ENCODE results near the gene PRRT4.

DNA sequence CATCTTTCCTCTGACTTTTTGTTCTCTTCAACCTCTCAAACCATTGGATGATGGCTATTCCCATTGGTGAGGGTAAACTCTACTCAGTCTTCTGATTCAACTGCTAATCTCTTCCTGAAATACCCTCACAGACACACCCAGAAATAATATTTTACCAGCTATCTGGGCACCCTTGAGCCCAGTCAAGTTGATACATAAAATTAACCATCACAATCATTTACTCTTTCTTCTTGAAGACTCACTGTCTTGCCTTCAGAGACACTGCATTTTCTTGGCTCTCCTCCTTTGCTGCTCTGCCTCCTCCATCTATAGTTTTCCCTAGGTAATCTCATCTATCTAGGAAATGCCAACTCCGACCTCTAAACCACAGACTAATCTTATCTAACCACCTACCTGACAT, 12.6 kb upstream of the PRRT4 start:
- TF ChIP-seq, protein P1, sequence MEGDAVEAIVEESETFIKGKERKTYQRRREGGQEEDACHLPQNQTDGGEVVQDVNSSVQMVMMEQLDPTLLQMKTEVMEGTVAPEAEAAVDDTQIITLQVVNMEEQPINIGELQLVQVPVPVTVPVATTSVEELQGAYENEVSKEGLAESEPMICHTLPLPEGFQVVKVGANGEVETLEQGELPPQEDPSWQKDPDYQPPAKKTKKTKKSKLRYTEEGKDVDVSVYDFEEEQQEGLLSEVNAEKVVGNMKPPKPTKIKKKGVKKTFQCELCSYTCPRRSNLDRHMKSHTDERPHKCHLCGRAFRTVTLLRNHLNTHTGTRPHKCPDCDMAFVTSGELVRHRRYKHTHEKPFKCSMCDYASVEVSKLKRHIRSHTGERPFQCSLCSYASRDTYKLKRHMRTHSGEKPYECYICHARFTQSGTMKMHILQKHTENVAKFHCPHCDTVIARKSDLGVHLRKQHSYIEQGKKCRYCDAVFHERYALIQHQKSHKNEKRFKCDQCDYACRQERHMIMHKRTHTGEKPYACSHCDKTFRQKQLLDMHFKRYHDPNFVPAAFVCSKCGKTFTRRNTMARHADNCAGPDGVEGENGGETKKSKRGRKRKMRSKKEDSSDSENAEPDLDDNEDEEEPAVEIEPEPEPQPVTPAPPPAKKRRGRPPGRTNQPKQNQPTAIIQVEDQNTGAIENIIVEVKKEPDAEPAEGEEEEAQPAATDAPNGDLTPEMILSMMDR (IDR thresholded peaks at IDR 0.05) = no peak
- TF ChIP-seq EP300 (IDR thresholded peaks at IDR 0.05) (no peak), POLR2A (IDR thresholded peaks at IDR 0.05; ENCODE audit: low read depth) (no peak)
